ENCODE results near the gene RTN4RL1.

DNA sequence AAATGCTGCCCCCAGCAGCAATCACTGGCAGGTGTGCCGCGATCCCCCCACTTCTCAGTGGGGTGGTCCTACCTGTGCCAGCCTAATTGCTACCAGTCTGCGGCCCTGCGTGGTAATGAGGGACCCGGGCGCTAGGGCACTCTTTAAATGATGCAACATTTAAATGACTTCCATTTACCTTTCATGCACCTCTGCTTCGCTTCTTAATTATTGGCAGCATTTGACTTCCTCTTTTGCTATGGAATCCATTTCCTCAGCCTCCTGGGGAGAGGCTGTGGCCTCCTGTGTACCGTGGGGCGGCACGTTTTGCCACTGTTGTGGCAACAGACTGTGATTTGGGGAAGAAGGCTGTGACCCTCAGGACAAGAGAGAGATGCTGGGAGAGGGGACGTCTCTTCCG is 109.2 kb downstream of the RTN4RL1 start:
- TF ChIP-seq POLR2AphosphoS5 (IDR thresholded peaks at IDR 0.05; ENCODE audit: low read depth, low read length) (no peak), REST (IDR thresholded peaks at IDR 0.05; ENCODE audit: insufficient read depth in 1 of 2, low read depth in 2 of 2, low read length in 1 of 2) (no peak), TCF7L2 (IDR thresholded peaks at IDR 0.05; ENCODE audit: low read depth, low read length) (no peak)
- TF ChIP-seq, protein P1, sequence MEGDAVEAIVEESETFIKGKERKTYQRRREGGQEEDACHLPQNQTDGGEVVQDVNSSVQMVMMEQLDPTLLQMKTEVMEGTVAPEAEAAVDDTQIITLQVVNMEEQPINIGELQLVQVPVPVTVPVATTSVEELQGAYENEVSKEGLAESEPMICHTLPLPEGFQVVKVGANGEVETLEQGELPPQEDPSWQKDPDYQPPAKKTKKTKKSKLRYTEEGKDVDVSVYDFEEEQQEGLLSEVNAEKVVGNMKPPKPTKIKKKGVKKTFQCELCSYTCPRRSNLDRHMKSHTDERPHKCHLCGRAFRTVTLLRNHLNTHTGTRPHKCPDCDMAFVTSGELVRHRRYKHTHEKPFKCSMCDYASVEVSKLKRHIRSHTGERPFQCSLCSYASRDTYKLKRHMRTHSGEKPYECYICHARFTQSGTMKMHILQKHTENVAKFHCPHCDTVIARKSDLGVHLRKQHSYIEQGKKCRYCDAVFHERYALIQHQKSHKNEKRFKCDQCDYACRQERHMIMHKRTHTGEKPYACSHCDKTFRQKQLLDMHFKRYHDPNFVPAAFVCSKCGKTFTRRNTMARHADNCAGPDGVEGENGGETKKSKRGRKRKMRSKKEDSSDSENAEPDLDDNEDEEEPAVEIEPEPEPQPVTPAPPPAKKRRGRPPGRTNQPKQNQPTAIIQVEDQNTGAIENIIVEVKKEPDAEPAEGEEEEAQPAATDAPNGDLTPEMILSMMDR (IDR thresholded peaks at IDR 0.05), result no peak

All from Panc1 (cell line).